GM19452 (cell line): ENCODE measurements around the gene MYH7B.

Source experiments
- ATAC-seq: cut with Tn5 transposase; IDR thresholded peaks from one replicate; pipeline ENCODE4 v1.9.1; 2021; ENCODE audit not compliant: unreplicated experiment

MYH7B gene

DNA sequence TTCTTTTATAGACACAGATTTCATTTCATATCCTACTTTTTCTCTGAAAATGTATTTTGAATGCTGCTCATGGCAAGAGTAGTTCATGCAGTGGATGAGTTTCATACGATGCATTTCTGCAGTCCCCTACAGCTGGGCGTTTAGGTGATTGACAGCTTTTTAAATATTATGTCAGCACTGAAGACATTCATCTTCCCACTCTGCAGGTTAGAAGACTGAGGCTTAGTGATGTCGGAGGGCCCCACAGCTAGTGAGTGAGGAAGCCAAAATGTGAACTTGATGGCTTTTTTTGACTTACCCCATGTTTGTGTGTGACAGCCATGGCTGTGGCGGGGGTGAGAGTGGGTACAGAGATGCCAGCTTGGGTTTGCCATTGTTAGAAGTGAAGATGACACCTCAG lies 33.5 kb downstream of the MYH7B start:
- no peak for ATAC-seq

- no peak for ATAC-seq
Observed at GRCh38 chr20:34989670-34990069, 34.0 kb downstream of the MYH7B start.

GRCh38 chr20:34990231-34990630 lies 34.6 kb downstream of the MYH7B start:
- no peak for ATAC-seq

- ATAC-seq, result no peak
Observed at GRCh38 chr20:34990661-34991214, 35.1 kb downstream of the MYH7B start.

GRCh38 chr20:34992751-34993417 lies 37.2 kb downstream of the MYH7B start:
- ATAC-seq, result no peak

- ATAC-seq, result no peak
Observed at GRCh38 chr20:34993941-34994508, 38.4 kb downstream of the MYH7B start.

DNA sequence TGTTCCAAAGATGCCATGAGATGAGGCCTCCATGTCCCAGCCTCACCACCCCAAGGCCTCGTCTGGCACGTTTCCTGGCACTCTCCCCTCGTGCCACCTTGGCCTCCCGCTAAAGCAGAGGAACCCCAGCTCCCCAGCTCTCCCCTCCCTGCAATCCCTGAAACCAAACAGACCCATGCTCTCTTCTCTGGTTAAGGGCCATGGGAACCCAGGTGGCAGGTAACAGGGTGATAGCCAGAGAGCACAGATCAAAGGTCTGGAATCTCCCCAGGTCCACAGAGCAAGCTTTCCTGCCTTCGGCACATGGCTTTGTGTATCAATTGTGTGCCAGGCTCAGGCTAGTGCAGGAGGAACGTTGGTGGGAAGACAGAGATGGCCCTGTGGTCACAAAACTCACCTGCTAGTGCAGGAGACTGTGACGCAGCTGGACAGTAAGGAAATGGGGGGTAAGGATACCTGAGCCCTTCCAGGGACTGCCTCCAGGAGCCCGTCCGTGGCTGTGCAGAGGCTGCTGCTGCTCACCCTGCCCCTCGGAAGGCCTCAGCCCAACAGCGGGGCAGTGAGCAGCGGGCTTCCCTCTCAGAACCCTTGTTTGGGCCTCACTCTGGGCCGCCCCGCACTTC lies 39.0 kb downstream of the MYH7B start:
- ATAC-seq, result no peak

- no peak for ATAC-seq
Observed at GRCh38 chr20:34995192-34995591, 39.5 kb downstream of the MYH7B start.

DNA sequence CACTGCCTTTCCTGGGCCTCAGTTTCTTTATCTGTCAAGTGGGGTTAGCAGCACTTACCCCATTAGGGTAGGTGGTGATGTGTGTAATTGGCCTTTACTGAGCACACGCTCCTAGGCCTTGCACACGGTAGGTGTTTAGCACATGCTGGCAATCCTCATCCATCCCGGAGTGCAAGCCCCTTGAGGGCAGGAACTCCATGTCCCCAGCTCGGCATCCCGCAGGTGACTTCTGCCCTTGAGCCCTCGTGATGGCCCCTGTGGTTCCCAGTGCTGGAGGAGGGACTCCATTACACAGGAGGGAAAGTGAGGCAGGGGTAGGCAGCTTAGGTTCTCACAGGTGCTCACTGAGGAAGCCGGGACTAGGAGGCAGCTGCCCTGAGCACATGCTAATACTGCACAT lies 40.0 kb downstream of the MYH7B start:
- ATAC-seq, result no peak

DNA sequence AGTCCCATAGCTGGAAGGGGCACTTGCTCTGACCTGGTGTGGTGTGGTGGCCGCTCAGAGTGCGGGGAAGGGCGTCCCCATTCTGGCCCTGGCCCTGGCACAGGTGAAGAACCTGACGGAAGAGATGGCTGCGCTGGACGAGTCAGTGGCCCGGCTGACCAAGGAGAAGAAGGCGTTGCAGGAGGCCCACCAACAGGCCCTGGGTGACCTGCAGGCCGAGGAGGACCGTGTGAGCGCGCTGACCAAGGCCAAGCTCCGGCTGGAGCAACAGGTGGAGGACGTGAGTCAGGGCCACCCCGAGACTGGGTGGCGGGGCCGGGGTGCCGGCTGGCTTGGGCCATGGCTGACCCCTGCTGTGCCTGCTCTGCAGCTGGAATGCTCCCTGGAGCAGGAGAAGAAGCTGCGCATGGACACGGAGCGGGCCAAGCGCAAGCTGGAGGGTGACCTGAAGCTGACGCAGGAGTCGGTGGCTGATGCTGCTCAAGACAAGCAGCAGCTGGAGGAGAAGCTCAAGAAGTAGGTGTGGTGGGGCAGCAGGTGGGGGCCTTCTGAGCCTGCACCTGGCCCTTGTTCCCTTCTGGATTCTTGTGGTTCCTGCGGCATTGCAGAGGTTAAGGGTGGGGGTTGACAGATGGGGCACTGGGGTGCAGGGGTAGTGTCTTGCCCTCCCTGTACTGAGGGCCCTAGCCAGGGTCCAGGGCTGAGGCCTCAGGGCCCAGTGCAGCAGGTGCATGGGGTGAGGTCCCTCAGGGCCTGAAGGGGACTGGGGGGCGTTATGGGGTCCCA lies 40.8 kb downstream of the MYH7B start:
- ATAC-seq, result no peak

GRCh38 chr20:34997131-34997561 lies 41.5 kb downstream of the MYH7B start:
- no peak for ATAC-seq

DNA sequence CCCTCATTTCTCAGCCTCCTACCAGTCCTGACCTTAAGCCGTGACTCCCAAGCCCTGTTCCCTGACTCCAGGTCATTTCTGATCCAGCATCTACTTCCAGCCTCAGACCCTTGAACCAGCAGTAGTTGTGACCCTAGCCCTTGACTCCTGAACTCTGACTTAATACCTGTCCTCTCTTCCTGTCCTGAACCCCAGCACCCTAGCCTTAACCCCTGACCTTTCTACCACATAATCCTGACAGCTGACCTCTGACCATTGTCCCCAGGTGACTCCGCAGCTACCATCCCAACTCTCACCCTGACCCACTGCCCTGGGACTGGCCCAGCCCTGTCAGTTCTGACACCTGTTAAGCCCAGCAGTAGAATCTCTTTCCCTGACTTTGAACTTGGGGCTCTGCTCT lies 42.1 kb downstream of the MYH7B start:
- ATAC-seq, result no peak

- ATAC-seq, result no peak
Observed at GRCh38 chr20:34998331-34998950, 42.8 kb downstream of the MYH7B start.

GRCh38 chr20:34999021-34999451 lies 43.4 kb downstream of the MYH7B start:
- ATAC-seq, result no peak

DNA sequence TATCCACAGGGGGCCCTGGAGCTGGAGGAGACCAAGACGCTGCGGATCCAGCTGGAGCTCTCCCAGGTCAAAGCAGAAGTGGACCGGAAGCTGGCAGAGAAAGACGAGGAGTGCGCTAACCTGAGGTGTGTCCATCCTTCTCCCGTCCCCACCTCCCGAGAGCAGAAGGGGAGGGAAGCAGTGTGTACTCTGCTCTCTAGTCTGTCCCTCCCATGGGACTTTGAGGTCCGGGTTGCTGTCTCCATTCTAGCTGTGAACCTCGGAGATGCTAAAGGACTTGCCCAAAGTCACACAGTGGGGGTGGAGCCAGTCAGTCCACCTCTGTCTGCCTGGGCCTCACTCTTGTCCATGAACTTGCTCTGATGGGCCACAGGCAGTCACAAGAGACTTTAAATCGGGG lies 44.1 kb downstream of the MYH7B start:
- ATAC-seq, result no peak

DNA sequence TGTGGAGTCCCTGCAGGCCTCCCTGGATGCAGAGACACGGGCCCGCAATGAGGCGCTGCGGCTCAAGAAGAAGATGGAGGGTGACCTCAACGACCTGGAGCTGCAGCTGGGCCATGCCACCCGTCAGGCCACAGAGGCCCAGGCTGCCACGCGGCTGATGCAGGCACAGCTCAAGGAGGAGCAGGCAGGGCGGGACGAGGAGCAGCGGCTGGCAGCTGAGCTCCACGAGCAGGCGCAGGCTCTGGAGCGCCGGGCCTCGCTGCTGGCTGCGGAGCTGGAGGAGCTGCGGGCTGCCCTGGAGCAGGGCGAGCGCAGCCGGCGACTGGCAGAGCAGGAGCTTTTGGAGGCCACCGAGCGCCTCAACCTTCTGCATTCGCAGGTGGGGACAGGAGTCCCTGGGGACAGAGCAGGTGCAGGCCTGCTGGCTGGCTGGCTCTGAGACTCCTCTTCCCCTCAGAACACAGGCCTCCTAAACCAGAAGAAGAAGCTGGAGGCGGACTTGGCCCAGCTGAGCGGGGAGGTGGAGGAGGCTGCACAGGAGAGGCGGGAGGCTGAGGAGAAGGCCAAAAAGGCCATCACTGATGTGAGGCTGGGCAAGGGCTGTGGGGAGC lies 44.7 kb downstream of the MYH7B start:
- no peak for ATAC-seq

DNA sequence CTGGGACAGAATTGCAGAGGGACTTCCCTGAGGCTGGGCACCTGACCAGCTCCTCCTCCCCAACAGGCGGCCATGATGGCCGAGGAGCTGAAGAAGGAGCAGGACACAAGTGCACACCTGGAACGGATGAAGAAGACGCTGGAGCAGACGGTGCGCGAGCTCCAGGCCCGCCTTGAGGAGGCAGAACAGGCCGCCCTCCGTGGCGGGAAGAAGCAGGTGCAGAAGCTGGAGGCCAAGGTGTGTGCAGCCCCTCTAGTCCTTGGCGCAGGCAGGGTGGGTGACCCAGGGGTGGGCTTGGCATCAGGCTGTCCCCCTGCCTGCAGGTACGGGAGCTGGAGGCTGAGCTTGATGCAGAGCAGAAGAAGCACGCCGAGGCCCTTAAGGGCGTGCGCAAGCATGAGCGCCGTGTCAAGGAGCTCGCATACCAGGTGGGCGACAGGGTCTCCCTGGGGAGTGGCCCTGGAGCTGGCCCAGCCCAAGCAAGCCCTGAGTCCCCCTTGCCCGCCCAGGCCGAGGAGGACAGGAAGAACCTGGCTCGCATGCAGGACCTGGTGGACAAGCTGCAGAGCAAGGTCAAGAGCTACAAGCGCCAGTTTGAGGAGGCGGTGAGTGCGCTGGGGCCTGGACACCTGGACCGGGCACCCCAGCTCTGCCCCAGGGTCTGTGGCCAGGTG lies 45.4 kb downstream of the MYH7B start:
- ATAC-seq, result no peak

DNA sequence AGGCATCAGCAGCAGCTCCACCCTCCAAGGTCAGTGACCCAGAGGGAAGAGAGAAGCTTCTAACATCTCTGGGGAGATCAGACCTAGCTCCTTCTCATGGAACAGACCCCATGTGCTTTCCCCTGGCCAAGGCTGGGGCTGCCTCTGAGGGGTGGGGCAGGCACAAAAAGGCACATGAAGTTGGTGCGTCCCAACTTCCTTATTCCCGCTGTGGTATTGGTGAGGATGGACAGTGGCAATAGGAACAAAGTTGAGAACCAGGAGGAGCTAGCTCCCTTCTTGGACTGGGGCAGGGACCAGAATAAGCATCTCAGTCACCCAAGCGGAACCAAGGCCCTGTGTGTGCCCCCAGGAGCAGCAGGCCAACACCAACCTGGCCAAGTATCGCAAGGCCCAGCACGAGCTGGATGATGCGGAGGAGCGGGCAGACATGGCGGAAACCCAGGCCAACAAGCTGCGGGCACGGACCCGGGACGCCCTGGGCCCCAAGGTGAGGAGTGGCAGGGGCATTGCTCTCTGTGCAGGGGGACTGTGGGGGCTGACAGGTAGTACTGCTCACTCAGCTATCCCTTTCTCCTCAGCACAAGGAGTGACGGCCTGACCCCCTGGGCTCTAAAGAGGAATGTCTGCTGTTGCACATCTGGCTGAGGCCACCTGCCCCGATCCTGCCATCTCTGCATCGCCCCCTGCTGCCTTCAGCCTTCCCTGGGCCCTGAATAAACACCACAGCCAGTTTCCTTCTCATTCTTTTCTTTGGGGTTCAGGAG lies 46.1 kb downstream of the MYH7B start:
- no peak for ATAC-seq
